MM.1S (cell line): Measurements from ENCODE around the gene RNLS.

ENCODE experiments used
- DNase-seq: peaks from one replicate; pipeline ENCODE4 v3.0.0-alpha.2; 2015
- H2AFZ ChIP-seq: fragments of 300-600 bp; sonication (generic); 2 replicates; pipeline ENCODE4 v1.6.0; 2016; ENCODE audit warnings: antibody characterized with exemption, low read length
- H3F3A ChIP-seq: fragments of 300-600 bp; sonication (generic); 2 replicates; pipeline ENCODE4 v1.6.1; 2016; ENCODE audit warnings: mild to moderate bottlenecking, antibody characterized with exemption, low read length, moderate library complexity, mixed read lengths; ENCODE audit not compliant: insufficient read depth
- H3K27ac ChIP-seq: fragments of 300-600 bp; sonication (generic); 2 replicates; pipeline ENCODE4 v1.5.1; 2016; ENCODE audit warnings: mild to moderate bottlenecking, low read length
- H3K27me3 ChIP-seq: fragments of 300-600 bp; sonication (generic); replicated peaks from 2 replicates; pipeline ENCODE4 v1.6.0; 2016; ENCODE audit warnings: low read length; ENCODE audit not compliant: insufficient read depth
- H3K36me3 ChIP-seq: fragments of 300-600 bp; sonication (generic); replicated peaks from 2 replicates; pipeline ENCODE4 v1.6.1; 2016; ENCODE audit warnings: mild to moderate bottlenecking, low read length, mixed read lengths; ENCODE audit not compliant: insufficient read depth
- H3K4me1 ChIP-seq: fragments of 300-600 bp; sonication (generic); 2 replicates; pipeline ENCODE4 v1.6.1; 2016; ENCODE audit warnings: low read length, mixed read lengths
- H3K4me2 ChIP-seq: fragments of 300-600 bp; sonication (generic); 2 replicates; pipeline ENCODE4 v1.6.0; 2016; ENCODE audit warnings: low read depth, low read length
- H3K4me3 ChIP-seq: fragments of 300-600 bp; sonication (generic); 2 replicates; pipeline ENCODE4 v1.5.1; 2016; ENCODE audit warnings: low read length, mixed read lengths
- H3K79me2 ChIP-seq: fragments of 300-600 bp; sonication (generic); 2 replicates; pipeline ENCODE4 v1.6.1; 2016; ENCODE audit warnings: mixed run types, low read length, mixed read lengths
- H3K9ac ChIP-seq: fragments of 300-600 bp; sonication (generic); 2 replicates; pipeline ENCODE4 v1.6.1; 2016; ENCODE audit warnings: low read length, mixed read lengths
- H3K9me2 ChIP-seq: fragments of 300-600 bp; sonication (generic); replicated peaks from 2 replicates; pipeline ENCODE4 v1.6.1; 2016; ENCODE audit warnings: mild to moderate bottlenecking, low read length, mixed read lengths; ENCODE audit not compliant: insufficient read depth
- H3K9me3 ChIP-seq: fragments of 300-600 bp; sonication (generic); replicated peaks from 2 replicates; pipeline ENCODE4 v1.6.1; 2016; ENCODE audit warnings: mild to moderate bottlenecking, low read length, mixed read lengths; ENCODE audit not compliant: insufficient read depth
- H4K20me1 ChIP-seq: fragments of 300-600 bp; sonication (generic); 2 replicates; pipeline ENCODE4 v1.6.1; 2016; ENCODE audit warnings: mild to moderate bottlenecking, low read length, moderate library complexity, mixed read lengths; ENCODE audit not compliant: insufficient read depth
- EZH2 ChIP-seq: fragments of 300-600 bp; sonication (generic); optimal IDR thresholded peaks from 2 replicates; pipeline ENCODE3; 2017; ENCODE audit warnings: low read depth, mild to moderate bottlenecking, antibody characterized with exemption, low read length, mixed read lengths
- EZH2phosphoT487 ChIP-seq: fragments of 300-600 bp; sonication (generic); IDR thresholded peaks from 2 replicates; pipeline ENCODE4 v1.6.1; 2018; ENCODE audit warnings: antibody characterized with exemption, low read length
- TF ChIP-seq, protein P1 (sequence below): fragments of 300-600 bp; sonication (generic); IDR thresholded peaks from 2 replicates; pipeline ENCODE4 v1.5.1; 2016; ENCODE audit warnings: antibody characterized with exemption, low read length, mixed read lengths

The RNLS gene

DNA sequence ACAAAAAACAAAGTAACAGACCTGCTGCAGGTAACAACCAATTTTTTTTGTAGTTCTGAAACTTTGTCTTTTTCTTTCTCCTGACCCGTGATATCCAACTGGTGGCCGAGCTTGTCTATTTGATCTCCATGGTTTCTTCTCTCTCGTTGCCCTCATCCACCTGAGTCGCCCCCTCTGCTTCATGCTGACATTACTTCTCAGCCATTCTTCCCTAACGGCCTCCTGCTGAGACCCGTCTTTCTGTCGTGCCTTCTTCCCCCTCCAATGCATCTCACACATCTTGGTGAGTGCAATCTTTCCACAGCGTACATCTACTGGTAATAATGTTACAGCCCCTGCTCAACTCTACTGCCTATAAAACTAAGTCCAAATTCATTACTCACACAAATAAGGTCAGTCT, 352.9 kb downstream of the RNLS start:
- no peaks in the 10 kb centered on the region for H3K9me2 ChIP-seq
- H3K27me3 ChIP-seq: no peaks in the 10 kb centered on the region
- no peak overlapping the region for H3K27ac ChIP-seq
- no peak overlapping the region for H3K9ac ChIP-seq
- TF ChIP-seq EZH2 (no peak), EZH2phosphoT487 (no peak)
- TF ChIP-seq, protein P1, sequence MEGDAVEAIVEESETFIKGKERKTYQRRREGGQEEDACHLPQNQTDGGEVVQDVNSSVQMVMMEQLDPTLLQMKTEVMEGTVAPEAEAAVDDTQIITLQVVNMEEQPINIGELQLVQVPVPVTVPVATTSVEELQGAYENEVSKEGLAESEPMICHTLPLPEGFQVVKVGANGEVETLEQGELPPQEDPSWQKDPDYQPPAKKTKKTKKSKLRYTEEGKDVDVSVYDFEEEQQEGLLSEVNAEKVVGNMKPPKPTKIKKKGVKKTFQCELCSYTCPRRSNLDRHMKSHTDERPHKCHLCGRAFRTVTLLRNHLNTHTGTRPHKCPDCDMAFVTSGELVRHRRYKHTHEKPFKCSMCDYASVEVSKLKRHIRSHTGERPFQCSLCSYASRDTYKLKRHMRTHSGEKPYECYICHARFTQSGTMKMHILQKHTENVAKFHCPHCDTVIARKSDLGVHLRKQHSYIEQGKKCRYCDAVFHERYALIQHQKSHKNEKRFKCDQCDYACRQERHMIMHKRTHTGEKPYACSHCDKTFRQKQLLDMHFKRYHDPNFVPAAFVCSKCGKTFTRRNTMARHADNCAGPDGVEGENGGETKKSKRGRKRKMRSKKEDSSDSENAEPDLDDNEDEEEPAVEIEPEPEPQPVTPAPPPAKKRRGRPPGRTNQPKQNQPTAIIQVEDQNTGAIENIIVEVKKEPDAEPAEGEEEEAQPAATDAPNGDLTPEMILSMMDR: no peak
- H3K4me1 ChIP-seq: no peaks in the 10 kb centered on the region
- H3K4me2 ChIP-seq: no peak overlapping the region
- no peak overlapping the region for H3K4me3 ChIP-seq
- no peaks in the 10 kb centered on the region for H4K20me1 ChIP-seq
- no peak overlapping the region for H2AFZ ChIP-seq
- H3F3A ChIP-seq: no peaks in the 10 kb centered on the region
- no peak for DNase-seq
- no peaks in the 10 kb centered on the region for H3K79me2 ChIP-seq
- H3K9me3 ChIP-seq: no peaks in the 10 kb centered on the region
- no peaks in the 10 kb centered on the region for H3K36me3 ChIP-seq

DNA sequence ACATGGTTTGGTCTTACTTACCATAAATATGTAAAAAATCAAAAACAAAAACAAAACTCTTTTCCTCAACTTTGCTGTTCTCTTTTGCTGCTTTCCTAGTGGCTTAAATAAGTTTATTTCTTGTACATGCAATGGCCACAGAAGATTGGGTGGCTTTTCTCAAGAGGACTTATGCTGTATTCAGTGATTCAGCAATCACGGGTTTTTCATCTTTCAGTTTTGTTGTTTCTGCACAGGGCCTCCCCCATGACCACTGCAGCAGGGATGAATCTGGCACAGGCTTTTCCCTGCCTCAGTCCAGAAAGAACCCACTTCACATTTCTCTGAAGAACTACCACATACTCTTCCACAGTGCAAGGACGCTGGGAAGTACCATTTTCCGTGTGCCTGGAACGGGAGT, 355.0 kb downstream of the RNLS start:
- Histone ChIP-seq H3K36me3 (no peaks in the 10 kb centered on the region), H3K27ac (no peak overlapping the region), H3K4me2 (no peak overlapping the region)

DNA sequence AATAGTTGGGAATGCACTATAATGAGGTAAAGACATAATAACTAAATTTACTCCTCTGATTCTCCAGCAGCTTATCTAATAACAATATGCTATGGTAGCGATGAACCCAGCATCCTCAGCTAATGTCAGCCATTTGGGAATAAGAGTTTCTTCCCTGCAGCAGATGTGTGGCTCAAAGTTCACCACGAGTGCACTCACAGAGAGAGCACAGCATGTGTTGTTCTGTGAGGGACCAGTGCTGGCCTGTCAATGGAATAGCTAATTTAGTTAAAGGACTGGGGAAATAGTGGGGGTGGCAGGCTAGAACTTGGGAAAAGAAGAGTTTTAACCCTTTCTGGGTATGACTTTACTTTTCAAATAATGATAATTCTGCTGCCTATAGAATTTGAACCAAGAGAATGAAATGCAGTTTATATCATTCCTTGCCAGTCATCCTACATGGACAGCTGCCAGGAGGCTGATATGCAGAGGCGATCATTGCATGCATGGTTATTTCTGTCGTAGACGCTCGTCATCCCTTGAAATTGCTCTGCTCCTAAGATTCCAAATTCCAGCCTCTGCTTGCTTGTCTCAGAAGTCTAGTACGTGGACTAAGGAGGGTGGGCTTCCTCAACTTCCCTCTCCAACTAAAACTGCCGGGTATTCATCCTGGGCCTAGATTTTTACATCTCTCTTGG, 355.6 kb downstream of the RNLS start:
- Histone ChIP-seq H3K36me3 (no peaks in the 10 kb centered on the region), H4K20me1 (no peaks in the 10 kb centered on the region), H3K27ac (no peak overlapping the region), H3K9ac (no peak overlapping the region), H3K27me3 (no peaks in the 10 kb centered on the region), H3K4me3 (no peak overlapping the region), H3K9me3 (no peaks in the 10 kb centered on the region), H3K4me1 (no peaks in the 10 kb centered on the region), H3K4me2 (no peak overlapping the region), H2AFZ (no peak overlapping the region), H3K79me2 (no peaks in the 10 kb centered on the region), H3K9me2 (no peaks in the 10 kb centered on the region), H3F3A (no peaks in the 10 kb centered on the region)
- no peak for DNase-seq
- TF ChIP-seq, protein P1: no peak
- no peak for TF ChIP-seq EZH2phosphoT487
- no peak for TF ChIP-seq EZH2

More for the DNA sequence above, 355.0 kb downstream of the RNLS start:
- no peak for DNase-seq
- Histone ChIP-seq H3K79me2 (no peaks in the 10 kb centered on the region), H3K9me2 (no peaks in the 10 kb centered on the region), H4K20me1 (no peaks in the 10 kb centered on the region), H3K9ac (no peak overlapping the region), H3K27me3 (no peaks in the 10 kb centered on the region), H3K9me3 (no peaks in the 10 kb centered on the region), H3K4me1 (no peaks in the 10 kb centered on the region), H3F3A (no peaks in the 10 kb centered on the region), H3K4me3 (no peak overlapping the region), H2AFZ (no peak overlapping the region)
- TF ChIP-seq EZH2phosphoT487 (no peak), EZH2 (no peak)
- TF ChIP-seq, protein P1: no peak
